H1 (cell line): ENCODE data around the gene HBM. TPM values are rescaled to one million over a fixed set of nuclear protein-coding genes. Genes with fewer than 3 reads are reported as not detected.

Source experiments
- CTCF ChIA-PET: fragments of 300-600 bp; sonication (Branson Sonifier 250); formaldehyde crosslinking; loops from one replicate; lab custom pipeline; 2021; ENCODE audit not compliant: partially characterized antibody; lab: Charles Lee
- POLR2A ChIA-PET: fragments of 300-600 bp; sonication (Branson Sonifier 250); formaldehyde crosslinking; loops from one replicate; lab custom pipeline; 2021; ENCODE audit warnings: inconsistent platforms; ENCODE audit not compliant: partially characterized antibody; lab: Charles Lee
- DNase-seq, 2 experiments: peaks; one replicate each; pipeline versions ENCODE4 v3.0.0 to v3.0.0-alpha.2; 2010 to 2022; ENCODE audit warnings: low spot score in 2 of 2, low read depth in 1 of 2, mixed read lengths in 1 of 2
- FAIRE-seq: peaks from 2 replicates; lab custom pipeline; 2011; peaks lifted over from hg19 to GRCh38; lab: Jason Lieb, UNC
- H2AFZ ChIP-seq: 2 replicates; pipeline ENCODE4 v1.8.1; 2012; ENCODE audit warnings: low read length, inconsistent platforms
- H2AK5ac ChIP-seq: 2 replicates; pipeline ENCODE4 v1.6.1; 2013; ENCODE audit warnings: low read depth, low read length
- H2BK120ac ChIP-seq: replicated peaks from 2 replicates; pipeline ENCODE3; 2013; ENCODE audit warnings: low read depth, low read length, inconsistent platforms
- H2BK12ac ChIP-seq: 2 replicates; pipeline ENCODE4 v1.6.1; 2013; ENCODE audit warnings: low read depth, low read length
- H2BK15ac ChIP-seq: 2 replicates; pipeline ENCODE4 v1.6.1; 2013; ENCODE audit warnings: low read length
- H2BK20ac ChIP-seq: 2 replicates; pipeline ENCODE4 v1.6.1; 2013; ENCODE audit warnings: low read length
- H2BK5ac ChIP-seq: 2 replicates; pipeline ENCODE4 v1.6.1; 2013; ENCODE audit warnings: low read depth, low read length
- H3K14ac ChIP-seq: 2 replicates; pipeline ENCODE4 v1.6.1; 2013; ENCODE audit warnings: inconsistent platforms; ENCODE audit not compliant: insufficient read length
- H3K18ac ChIP-seq: 2 replicates; pipeline ENCODE4 v1.6.1; 2013; ENCODE audit warnings: low read length; ENCODE audit errors: extremely low read depth
- H3K23ac ChIP-seq: 2 replicates; pipeline ENCODE4 v1.6.1; 2013; ENCODE audit warnings: inconsistent platforms; ENCODE audit not compliant: insufficient read length
- H3K23me2 ChIP-seq: 2 replicates; pipeline ENCODE4 v1.6.1; 2013; ENCODE audit warnings: low read depth, low read length
- H3K27ac ChIP-seq: 2 replicates; pipeline ENCODE4 v1.6.1; 2011; ENCODE audit warnings: low read depth, low read length, inconsistent platforms
- H3K27me3 ChIP-seq, 4 experiments: replicated peaks in 1 of 4; 1 replicate in 1 of 4; 2 replicates in 3 of 4; pipeline versions ENCODE4 v1.6.1 to v1.8.1; 2011 to 2013; ENCODE audit warnings: low read length in 3 of 4, mild to moderate bottlenecking in 3 of 4, inconsistent platforms in 2 of 4, mixed read lengths in 2 of 4, moderate library complexity in 1 of 4; ENCODE audit not compliant: control insufficient read depth in 3 of 4, insufficient read depth in 3 of 4; ENCODE audit errors: extremely low read depth in 1 of 4
- H3K36me3 ChIP-seq, 4 experiments: 2 replicates each; pipeline versions ENCODE4 v1.6.1 to v1.8.1; 2011 to 2013; ENCODE audit warnings: mild to moderate bottlenecking in 4 of 4, low read length in 3 of 4, moderate library complexity in 2 of 4, control low read depth in 1 of 4, inconsistent platforms in 1 of 4; ENCODE audit not compliant: insufficient read depth in 4 of 4, control insufficient read depth in 2 of 4
- H3K4ac ChIP-seq: replicated peaks from 2 replicates; pipeline ENCODE3; 2013; ENCODE audit warnings: low read length, low read depth, mixed read lengths, inconsistent platforms; ENCODE audit not compliant: insufficient read length
- H3K4me1 ChIP-seq, 4 experiments: replicated peaks in 1 of 4; 1 replicate in 1 of 4; 2 replicates in 3 of 4; pipeline versions ENCODE4 v1.6.1 to v1.8.1; 2011 to 2013; ENCODE audit warnings: low read length in 3 of 4, inconsistent platforms in 2 of 4, mixed read lengths in 1 of 4; ENCODE audit not compliant: insufficient read depth in 4 of 4, control insufficient read depth in 3 of 4
- H3K4me2 ChIP-seq, 2 experiments: 2 replicates each; pipeline versions ENCODE4 v1.6.1 to v1.8.1; 2011 to 2013; ENCODE audit warnings: low read depth in 2 of 2, low read length in 2 of 2, control low read depth in 1 of 2, inconsistent platforms in 1 of 2, mild to moderate bottlenecking in 1 of 2; ENCODE audit not compliant: insufficient read depth in 1 of 2
- H3K4me3 ChIP-seq, 4 experiments: fragments of 200-600, 300-600 bp in 1 of 4; sonication (generic), shearing (Covaris generic), sonication (Bioruptor Twin) in 1 of 4; 2 replicates each; pipeline versions ENCODE4 v1.5.1 to v1.8.1; 2011 to 2016; ENCODE audit warnings: low read length in 4 of 4, low read depth in 3 of 4, control low read depth in 2 of 4, inconsistent platforms in 2 of 4, mild to moderate bottlenecking in 2 of 4, mixed read lengths in 1 of 4, moderate library complexity in 1 of 4; ENCODE audit not compliant: insufficient read depth in 2 of 4; ENCODE audit errors: extremely low read depth in 1 of 4
- H3K56ac ChIP-seq: replicated peaks from 2 replicates; pipeline ENCODE3; 2013; ENCODE audit warnings: low read depth, mild to moderate bottlenecking, mixed read lengths, low read length, inconsistent platforms; ENCODE audit not compliant: insufficient read length
- H3K79me1 ChIP-seq: 2 replicates; pipeline ENCODE4 v1.6.1; 2013; ENCODE audit warnings: low read depth, low read length, control low read depth
- H3K79me2 ChIP-seq, 2 experiments: 2 replicates each; pipeline versions ENCODE4 v1.6.1 to v1.8.1; 2012 to 2013; ENCODE audit warnings: low read length in 2 of 2, mild to moderate bottlenecking in 2 of 2, inconsistent platforms in 1 of 2; ENCODE audit not compliant: insufficient read depth in 2 of 2, control insufficient read depth in 1 of 2
- H3K9ac ChIP-seq, 4 experiments: replicated peaks in 1 of 4; 1 replicate in 1 of 4; 2 replicates in 3 of 4; pipeline versions ENCODE4 v1.6.1 to v1.8.1; 2011 to 2013; ENCODE audit warnings: low read depth in 3 of 4, low read length in 3 of 4, control low read depth in 2 of 4, mild to moderate bottlenecking in 2 of 4, moderate library complexity in 2 of 4, inconsistent platforms in 1 of 4; ENCODE audit errors: extremely low read depth in 1 of 4
- H3K9me3 ChIP-seq, 2 experiments: 2 replicates each; pipeline versions ENCODE4 v1.6.1 to v1.8.1; 2012 to 2013; ENCODE audit warnings: mild to moderate bottlenecking in 2 of 2, moderate library complexity in 2 of 2, control low read depth in 1 of 2, inconsistent platforms in 1 of 2, low read depth in 1 of 2, low read length in 1 of 2, mixed read lengths in 1 of 2; ENCODE audit not compliant: insufficient read depth in 2 of 2
- H4K20me1 ChIP-seq, 2 experiments: replicated peaks in 1 of 2; 2 replicates each; pipeline versions ENCODE3 to v1.8.1; 2011 to 2013; ENCODE audit warnings: inconsistent platforms in 2 of 2, low read length in 2 of 2, mild to moderate bottlenecking in 1 of 2; ENCODE audit not compliant: insufficient read depth in 2 of 2, control insufficient read depth in 1 of 2
- H4K5ac ChIP-seq: 2 replicates; pipeline ENCODE4 v1.6.1; 2013; ENCODE audit warnings: low read length, low read depth, mixed read lengths, inconsistent platforms; ENCODE audit not compliant: insufficient read length
- H4K8ac ChIP-seq: 2 replicates; pipeline ENCODE4 v1.8.0; 2013; ENCODE audit warnings: mild to moderate bottlenecking, moderate library complexity, low read length, inconsistent platforms; ENCODE audit not compliant: insufficient read depth; ENCODE audit errors: extremely low read depth
- H4K91ac ChIP-seq: replicated peaks from 2 replicates; pipeline ENCODE3; 2013; ENCODE audit warnings: low read length, mixed read lengths, inconsistent platforms; ENCODE audit not compliant: insufficient read length
- BRCA1 ChIP-seq: IDR thresholded peaks from 2 replicates; pipeline ENCODE4 v1.6.1; 2012; ENCODE audit warnings: low read depth, low read length, improper control_type of control experiment
- EZH2 ChIP-seq: fragments of 200-600 bp; sonication (generic); IDR thresholded peaks from 2 replicates; pipeline ENCODE4 v1.7.1; 2012; ENCODE audit warnings: low read depth, mild to moderate bottlenecking, moderate library complexity, low read length, inconsistent platforms; ENCODE audit not compliant: severe bottlenecking
- KDM4A ChIP-seq: IDR thresholded peaks from one replicate; pipeline ENCODE4 v1.7.1; 2012; ENCODE audit warnings: low read depth, mild to moderate bottlenecking, moderate library complexity, low read length, inconsistent platforms; ENCODE audit not compliant: severe bottlenecking
- MAFK ChIP-seq: IDR thresholded peaks from 2 replicates; pipeline ENCODE4 v1.6.1; 2012; ENCODE audit warnings: low read depth, mild to moderate bottlenecking, improper control_type of control experiment, low read length
- TAF7 ChIP-seq: optimal IDR thresholded peaks from 2 replicates; pipeline ENCODE3; 2011; ENCODE audit warnings: low read depth, mild to moderate bottlenecking, inconsistent platforms, low read length, moderate library complexity, borderline replicate concordance
- WGBS, 2 experiments: shearing (Covaris generic) in 1 of 2; methylation state at CpG; one replicate each; pipeline versions ENCODE4 v1.1.6 to v1.1.7; 2013 to 2015; ENCODE audit warnings: low lambda C conversion rate in 2 of 2, mixed read lengths in 2 of 2, inconsistent platforms in 1 of 2, low coverage in 1 of 2, missing lambda C conversion rate in 1 of 2; ENCODE audit not compliant: insufficient replicate concordance in 2 of 2, insufficient coverage in 1 of 2, insufficient read length in 1 of 2; ENCODE audit errors: extremely low coverage in 1 of 2, missing lambda C conversion rate in 1 of 2; 5-methylcytosine and 5-hydroxymethylcytosine counted together
- polyA plus RNA-seq, 7 experiments: library from polyadenylated mRNA; depleted of rRNA in 3 of 7; stranded (reverse) in 5 of 7; unstranded in 2 of 7; fragments of >200 nt in 5 of 7; fragments of 200-250 nt in 2 of 7; gene quantifications; 1 replicate in 5 of 7; 2 replicates in 1 of 7; 4 replicates in 1 of 7; pipeline versions ENCODE4 v1.2.1 to v1.2.3, GENCODE V29; 2011 to 2013; ENCODE audit warnings: missing spikeins in 2 of 7, mixed read lengths in 2 of 7
- total RNA-seq: library from RNA; stranded (reverse); fragmentation: NEBNext Ultra II Directional; extraction: Animal tissue kit (Norgen Biotek cat#: 25700); gene quantifications from 2 replicates; pipeline ENCODE4 v1.2.1, GENCODE V29; 2021

HBM gene
- total and polyA plus RNA-seq, 2 of the 8 experiments (the other 6 are each of a cell fraction or from before 2014, with no cell fraction given) = 0.88 TPM; not detected in 1

- ChIA-PET CTCF (interaction anchor here (1.1 to 5.6 kb wide), 3 partner anchors 15 to 48 kb away, joined by 3 to 24 read pairs (median 5); partner anchors contain the start of gene HBQ1), POLR2A (interaction anchor here (5.0 kb wide), 1 partner anchor 16 kb away, joined by 29 read pairs; the partner anchor contains the start of gene HBQ1)
- H3K79me1 ChIP-seq = no peaks in the 10 kb centered on the region
- H2BK5ac ChIP-seq = no peak overlapping the region
- H3K4me2 ChIP-seq = peak overlapping the region; percentile 64 to 78
- H2AK5ac ChIP-seq = no peak overlapping the region
- H2BK20ac ChIP-seq = no peak overlapping the region
- no peak overlapping the region for H3K56ac ChIP-seq
- H3K27ac ChIP-seq = no peak overlapping the region
- no peaks in the 10 kb centered on the region for H3K9me3 ChIP-seq
- peaks cover 10% of the 10 kb centered on the region; the same call in 1 of the 2 replicates for H3K23me2 ChIP-seq
- H3K4me3 ChIP-seq = peak overlapping the region; percentile 14 to 59 (median 20); a peak in 7 of 8 replicates
- peaks cover 0 to 9% (median 0%) of the 10 kb centered on the region in 4 experiments; a peak in 2 of 8 replicates for H3K36me3 ChIP-seq
- 4% methylated on average over 32 of the region's 77 CpGs; no CpG with 5 or more reads in 1 of the 2 experiments for WGBS, 2 experiments
- DNase-seq = peak in 1 of 2 experiments; percentile 82
- H2BK12ac ChIP-seq = no peak overlapping the region
- TF ChIP-seq KDM4A (peak; percentile 9), TAF7 (no peak), MAFK (no peak), EZH2 (no peak), BRCA1 (no peak)
- TF ChIP-seq, all 59 proteins: peak for 1
- no peak overlapping the region for H3K4ac ChIP-seq
- H3K18ac ChIP-seq = no peak overlapping the region
- H2BK15ac ChIP-seq = no peak overlapping the region
- peaks cover 0 to 18% (median 16%) of the 10 kb centered on the region in 4 experiments; a peak in 6 of 7 replicates for H3K4me1 ChIP-seq
- no peak overlapping the region for H2AFZ ChIP-seq
- H2BK120ac ChIP-seq = no peak overlapping the region
- no peak overlapping the region for H4K8ac ChIP-seq
- no peak overlapping the region for H3K9ac ChIP-seq
- no peak overlapping the region for H4K91ac ChIP-seq
- H3K14ac ChIP-seq = no peak overlapping the region
- H4K5ac ChIP-seq = no peak overlapping the region
- H3K27me3 ChIP-seq = peaks cover 33 to 58% (median 54%) of the 10 kb centered on the region in 4 experiments
- no peak overlapping the region for H3K23ac ChIP-seq
- FAIRE-seq = no peak
- peaks cover 2 to 8% of the 10 kb centered on the region in 2 experiments for H4K20me1 ChIP-seq
- H3K79me2 ChIP-seq = no peaks in the 10 kb centered on the region
These were observed 795 bp upstream of the HBM start for GRCh38 chr16:164827-165538.
